ENCODE results near the gene POLDIP3.
A peak's percentile ranks its signal among the peaks of the same experiment; 100 is the strongest.

The POLDIP3 gene

GRCh38 chr22:42639541-42640241 is 25.0 kb upstream of the POLDIP3 start:
- TF ChIP-seq, protein P1, sequence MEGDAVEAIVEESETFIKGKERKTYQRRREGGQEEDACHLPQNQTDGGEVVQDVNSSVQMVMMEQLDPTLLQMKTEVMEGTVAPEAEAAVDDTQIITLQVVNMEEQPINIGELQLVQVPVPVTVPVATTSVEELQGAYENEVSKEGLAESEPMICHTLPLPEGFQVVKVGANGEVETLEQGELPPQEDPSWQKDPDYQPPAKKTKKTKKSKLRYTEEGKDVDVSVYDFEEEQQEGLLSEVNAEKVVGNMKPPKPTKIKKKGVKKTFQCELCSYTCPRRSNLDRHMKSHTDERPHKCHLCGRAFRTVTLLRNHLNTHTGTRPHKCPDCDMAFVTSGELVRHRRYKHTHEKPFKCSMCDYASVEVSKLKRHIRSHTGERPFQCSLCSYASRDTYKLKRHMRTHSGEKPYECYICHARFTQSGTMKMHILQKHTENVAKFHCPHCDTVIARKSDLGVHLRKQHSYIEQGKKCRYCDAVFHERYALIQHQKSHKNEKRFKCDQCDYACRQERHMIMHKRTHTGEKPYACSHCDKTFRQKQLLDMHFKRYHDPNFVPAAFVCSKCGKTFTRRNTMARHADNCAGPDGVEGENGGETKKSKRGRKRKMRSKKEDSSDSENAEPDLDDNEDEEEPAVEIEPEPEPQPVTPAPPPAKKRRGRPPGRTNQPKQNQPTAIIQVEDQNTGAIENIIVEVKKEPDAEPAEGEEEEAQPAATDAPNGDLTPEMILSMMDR (IDR thresholded peaks at IDR 0.05; ENCODE audit: control insufficient read depth, extremely low read depth, insufficient read depth): no peak
- no peak for DNase-seq (ENCODE audit: low read depth)

DNA sequence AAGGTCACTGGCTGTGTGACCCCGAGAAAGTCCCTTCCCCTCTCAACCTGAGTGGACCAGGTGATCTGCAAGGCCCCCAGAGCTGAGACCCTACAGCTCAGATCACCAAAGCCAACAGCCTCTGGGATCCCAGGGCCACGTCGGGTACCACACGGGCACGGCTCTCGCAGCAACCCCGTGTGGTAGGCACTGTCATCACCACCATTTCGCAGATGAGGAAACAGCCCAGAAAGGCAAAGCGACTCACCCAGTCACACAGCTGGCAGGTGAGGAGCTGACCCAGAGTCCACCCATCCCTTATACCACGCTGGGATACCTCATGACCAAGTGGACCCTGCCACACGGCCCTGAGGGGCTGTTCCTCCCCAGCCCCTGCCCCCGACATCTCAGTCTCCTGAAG is 22.9 kb upstream of the POLDIP3 start:
- TF ChIP-seq, protein P1 (IDR thresholded peaks at IDR 0.05; ENCODE audit: control insufficient read depth, extremely low read depth, insufficient read depth): no peak
- DNase-seq (ENCODE audit: low read depth): no peak
- no peak overlapping the region for H3K4me3 ChIP-seq (ENCODE audit: low read depth, low read length)

More at GRCh38 chr22:42639541-42640241, 25.0 kb upstream of the POLDIP3 start:
- H3K4me3 ChIP-seq (ENCODE audit: low read depth, low read length): no peak overlapping the region

DNA sequence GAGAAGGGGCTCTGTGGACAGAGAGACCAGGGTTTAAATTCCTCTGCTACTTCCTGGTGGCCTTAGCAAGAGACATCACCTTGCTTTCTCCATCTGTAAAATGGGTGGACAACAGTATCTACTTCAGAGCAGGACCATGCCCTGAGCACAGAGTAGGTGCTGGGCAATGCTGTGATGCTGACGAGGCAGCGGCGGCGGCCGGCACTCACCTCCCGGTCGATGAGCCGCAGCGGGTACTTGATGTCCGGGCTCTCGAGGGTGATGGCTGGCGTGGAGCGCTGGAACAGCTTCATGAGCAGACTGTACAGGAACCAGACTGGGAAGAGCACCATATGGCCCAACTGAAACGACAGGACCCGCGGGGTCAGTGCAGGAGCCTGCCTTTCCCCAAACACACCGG is 21.8 kb upstream of the POLDIP3 start:
- no peak overlapping the region for H3K4me3 ChIP-seq (ENCODE audit: low read depth, low read length)
- DNase-seq (ENCODE audit: low read depth): no peak
- TF ChIP-seq, protein P1 (IDR thresholded peaks at IDR 0.05; ENCODE audit: control insufficient read depth, extremely low read depth, insufficient read depth): no peak

DNA sequence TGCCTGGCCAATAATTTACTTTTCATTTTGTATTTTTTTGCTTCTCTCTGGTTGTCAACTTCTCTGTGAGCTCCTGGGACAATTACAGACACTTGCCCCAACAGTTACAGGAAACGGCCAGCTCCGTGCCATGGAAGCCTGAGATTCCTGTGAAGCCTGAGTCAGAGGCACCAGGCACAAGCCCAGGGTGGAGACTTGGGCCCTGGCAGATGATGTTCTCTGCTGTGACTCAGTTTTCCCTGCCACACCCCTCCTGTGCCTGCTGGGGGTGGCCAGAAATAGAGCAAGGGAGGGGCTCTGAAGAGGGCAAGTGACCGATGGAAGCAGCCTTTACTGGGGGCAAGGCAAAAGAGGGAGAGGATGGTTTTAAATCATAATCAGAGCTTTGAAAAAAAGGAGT is 20.8 kb upstream of the POLDIP3 start:
- DNase-seq (ENCODE audit: low read depth): no peak
- H3K4me3 ChIP-seq (ENCODE audit: low read depth, low read length): no peak overlapping the region
- TF ChIP-seq, protein P1 (IDR thresholded peaks at IDR 0.05; ENCODE audit: control insufficient read depth, extremely low read depth, insufficient read depth): no peak

DNA sequence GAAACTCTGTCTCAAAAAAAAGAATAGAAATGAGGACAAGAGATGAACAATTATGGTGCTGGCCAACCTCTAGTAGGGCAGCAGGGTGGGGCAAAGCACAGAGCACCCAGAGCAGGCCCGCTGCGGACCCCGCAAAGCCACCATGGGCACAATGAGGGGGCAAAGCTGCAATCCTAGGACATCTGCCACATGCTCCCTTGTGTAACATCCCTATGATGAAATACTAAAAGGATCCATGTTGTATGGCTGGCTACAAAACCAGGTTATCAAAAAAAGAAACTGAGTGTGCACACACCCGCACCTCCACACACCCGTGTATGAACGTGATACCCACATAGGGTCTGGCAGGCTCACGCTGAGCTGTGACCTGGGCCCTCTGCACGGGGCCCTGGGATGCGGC is 18.3 kb upstream of the POLDIP3 start:
- DNase-seq (ENCODE audit: low read depth): no peak
- H3K4me3 ChIP-seq (ENCODE audit: low read depth, low read length): no peak overlapping the region
- TF ChIP-seq, protein P1 (IDR thresholded peaks at IDR 0.05; ENCODE audit: control insufficient read depth, extremely low read depth, insufficient read depth): no peak

DNA sequence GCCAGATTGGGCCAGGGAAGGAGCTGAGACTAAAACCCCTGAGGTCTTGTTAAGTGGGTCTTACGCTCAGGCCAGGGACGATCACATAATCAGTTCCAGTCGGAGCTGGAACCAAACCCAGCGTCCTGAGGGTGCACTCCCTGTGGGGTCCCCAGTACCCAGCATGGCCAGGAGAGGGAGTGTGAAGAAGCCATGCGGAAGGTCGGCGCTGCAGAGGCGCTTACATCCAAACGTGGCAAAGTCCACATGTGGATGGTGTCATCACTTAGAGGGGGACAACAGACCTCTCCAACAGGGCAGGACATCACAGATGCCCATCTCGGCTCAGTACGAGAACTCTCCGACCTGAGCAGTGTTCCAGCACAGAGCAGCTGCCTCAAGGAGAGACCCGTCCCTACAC is 17.4 kb upstream of the POLDIP3 start:
- TF ChIP-seq, protein P1 (IDR thresholded peaks at IDR 0.05; ENCODE audit: control insufficient read depth, extremely low read depth, insufficient read depth): 0 out of 2 replicates have a peak, but pooled peaks have one; percentile 9
- DNase-seq (ENCODE audit: low read depth): no peak
- no peak overlapping the region for H3K4me3 ChIP-seq (ENCODE audit: low read depth, low read length)
